KMS-11 (cell line): ENCODE measurements around the gene UBXN2A.

Experiments used
- H2AFZ ChIP-seq: fragments of 200-600 bp; sonication (generic); 2 replicates; pipeline ENCODE4 v1.6.1; 2016; ENCODE audit warnings: antibody characterized with exemption, mixed run types, low read depth
- H3K27ac ChIP-seq: fragments of 200-600 bp; sonication (generic); 2 replicates; pipeline ENCODE4 v1.6.1; 2016; ENCODE audit warnings: mild to moderate bottlenecking, mixed run types
- H3K27me3 ChIP-seq: fragments of 200-600 bp; sonication (generic); 2 replicates; pipeline ENCODE4 v1.6.1; 2017; ENCODE audit warnings: mild to moderate bottlenecking, low read depth, mixed run types, moderate library complexity; ENCODE audit not compliant: insufficient read depth
- H3K36me3 ChIP-seq: fragments of 200-600 bp; sonication (generic); 2 replicates; pipeline ENCODE4 v1.6.1; 2017; ENCODE audit warnings: mild to moderate bottlenecking, mixed run types; ENCODE audit not compliant: insufficient read depth
- H3K4me1 ChIP-seq: fragments of 200-600 bp; sonication (generic); 2 replicates; pipeline ENCODE4 v1.6.1; 2016; ENCODE audit warnings: mild to moderate bottlenecking, low read depth, mixed run types; ENCODE audit not compliant: poor library complexity, severe bottlenecking
- H3K4me2 ChIP-seq: fragments of 200-600 bp; sonication (generic); 2 replicates; pipeline ENCODE4 v1.7.0; 2016; ENCODE audit warnings: mild to moderate bottlenecking, mixed run types
- H3K4me3 ChIP-seq: fragments of 200-600 bp; sonication (generic); IDR thresholded peaks from 2 replicates; pipeline ENCODE4 v1.6.1; 2017; ENCODE audit warnings: low read depth, low read length, mixed read lengths; ENCODE audit not compliant: insufficient read depth
- H3K79me2 ChIP-seq: fragments of 200-600 bp; sonication (generic); 2 replicates; pipeline ENCODE4 v1.6.1; 2016; ENCODE audit warnings: low read depth, mixed run types; ENCODE audit not compliant: insufficient read depth
- H3K9ac ChIP-seq: fragments of 200-600 bp; sonication (generic); 2 replicates; pipeline ENCODE4 v1.6.1; 2016; ENCODE audit warnings: mild to moderate bottlenecking, mixed run types
- H4K20me1 ChIP-seq: fragments of 200-600 bp; sonication (generic); 2 replicates; pipeline ENCODE4 v1.6.1; 2016; ENCODE audit warnings: mild to moderate bottlenecking, mixed run types; ENCODE audit not compliant: insufficient read depth
- CTCF ChIP-seq: fragments of 200-600 bp; sonication (generic); conservative IDR thresholded peaks from 2 replicates; pipeline ENCODE4 v1.6.1; 2017; ENCODE audit warnings: low read depth, mild to moderate bottlenecking, antibody characterized with exemption, low read length, moderate library complexity, mixed read lengths

UBXN2A gene

GRCh38 chr2:24015562-24016375, 75.5 kb downstream of the UBXN2A start:
- Histone ChIP-seq H4K20me1 (no peaks in the 10 kb centered on the region), H3K27me3 (no peaks in the 10 kb centered on the region), H3K36me3 (no peaks in the 10 kb centered on the region), H3K4me1 (no peaks in the 10 kb centered on the region), H3K79me2 (no peaks in the 10 kb centered on the region), H2AFZ (no peak overlapping the region), H3K27ac (no peak overlapping the region), H3K9ac (no peak overlapping the region), H3K4me3 (no peak overlapping the region), H3K4me2 (no peak overlapping the region)
- TF ChIP-seq CTCF, result no peak

GRCh38 chr2:24016376-24016761, 76.1 kb downstream of the UBXN2A start:
- H3K4me3 ChIP-seq, result no peak overlapping the region
- H3K79me2 ChIP-seq, result no peaks in the 10 kb centered on the region
- no peaks in the 10 kb centered on the region for H4K20me1 ChIP-seq
- no peak overlapping the region for H2AFZ ChIP-seq
- H3K36me3 ChIP-seq, result no peaks in the 10 kb centered on the region
- TF ChIP-seq CTCF, result no peak
- no peak overlapping the region for H3K4me2 ChIP-seq
- no peaks in the 10 kb centered on the region for H3K27me3 ChIP-seq
- no peaks in the 10 kb centered on the region for H3K4me1 ChIP-seq
- H3K9ac ChIP-seq, result no peak overlapping the region
- no peak overlapping the region for H3K27ac ChIP-seq

GRCh38 chr2:24016853-24017703, 76.8 kb downstream of the UBXN2A start:
- Histone ChIP-seq H3K4me1 (no peaks in the 10 kb centered on the region), H3K4me2 (no peak overlapping the region)

DNA sequence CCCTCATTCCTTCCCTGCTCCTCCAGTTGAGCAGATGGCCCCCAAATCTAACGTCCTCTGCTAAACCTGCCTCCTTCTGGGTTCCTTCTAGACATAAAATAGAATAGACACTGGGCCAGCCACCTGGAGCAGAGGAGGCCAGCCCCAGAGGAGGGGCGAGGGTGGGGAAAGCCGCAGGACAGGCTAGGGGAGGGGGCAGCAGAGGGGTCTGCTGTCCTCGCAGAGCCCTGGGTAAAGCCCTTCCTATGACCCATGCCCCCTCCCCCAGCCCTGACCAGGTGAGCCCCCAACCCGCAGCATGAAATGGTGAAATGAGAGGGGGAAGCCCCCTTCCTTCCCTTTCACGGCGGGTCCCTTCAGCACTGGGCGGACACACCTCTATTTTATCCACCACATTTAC, 77.4 kb downstream of the UBXN2A start:
- Histone ChIP-seq H4K20me1 (no peaks in the 10 kb centered on the region), H3K27me3 (no peaks in the 10 kb centered on the region), H3K36me3 (no peaks in the 10 kb centered on the region), H2AFZ (no peak overlapping the region), H3K4me2 (no peak overlapping the region), H3K9ac (no peak overlapping the region), H3K79me2 (no peaks in the 10 kb centered on the region), H3K4me3 (no peak overlapping the region), H3K4me1 (no peaks in the 10 kb centered on the region), H3K27ac (no peak overlapping the region)
- TF ChIP-seq CTCF, result no peak

More at GRCh38 chr2:24016853-24017703, 76.8 kb downstream of the UBXN2A start:
- H3K4me3 ChIP-seq, result no peak overlapping the region
- no peak overlapping the region for H3K9ac ChIP-seq
- H3K27ac ChIP-seq, result no peak overlapping the region
- TF ChIP-seq CTCF, result no peak
- no peaks in the 10 kb centered on the region for H3K27me3 ChIP-seq
- no peaks in the 10 kb centered on the region for H4K20me1 ChIP-seq
- no peak overlapping the region for H2AFZ ChIP-seq
- H3K79me2 ChIP-seq, result no peaks in the 10 kb centered on the region
- H3K36me3 ChIP-seq, result no peaks in the 10 kb centered on the region
